HepG2 (cell line): Measurements from ENCODE around the gene TASOR2. TPM values are rescaled to one million over a fixed set of nuclear protein-coding genes. Genes with fewer than 3 reads are reported as not detected.

Experiments used
- ADNP ChIP-seq: sonication (generic); formaldehyde crosslinking; IDR thresholded peaks from 2 replicates; pipeline ENCODE4 v1.4.0; 2020; ENCODE audit warnings: missing genetic modification reagents
- DZIP1 ChIP-seq: sonication (generic); formaldehyde crosslinking; IDR thresholded peaks from 2 replicates; pipeline ENCODE4 v1.5.0; 2020; ENCODE audit warnings: mild to moderate bottlenecking, missing genetic modification reagents
- FLYWCH1 ChIP-seq: sonication (generic); formaldehyde crosslinking; IDR thresholded peaks from 2 replicates; pipeline ENCODE4 v1.8.1; 2023; ENCODE audit warnings: mild to moderate bottlenecking, missing genetic modification reagents
- ISL2 ChIP-seq: sonication (generic); formaldehyde crosslinking; IDR thresholded peaks from 2 replicates; pipeline ENCODE4 v1.5.0; 2020; ENCODE audit warnings: missing genetic modification reagents
- KAT7 ChIP-seq: IDR thresholded peaks from 2 replicates; pipeline ENCODE4 v1.6.1; 2018; ENCODE audit warnings: borderline replicate concordance, missing compliant biosample characterization
- PATZ1 ChIP-seq: sonication (generic); formaldehyde crosslinking; IDR thresholded peaks from 2 replicates; pipeline ENCODE4 v1.4.0; 2020; ENCODE audit warnings: missing genetic modification reagents
- PRPF4 ChIP-seq: fragments of 200-400 bp; formaldehyde crosslinking; IDR thresholded peaks from 2 replicates; pipeline ENCODE4 v1.6.1; 2016; ENCODE audit warnings: low read length, low read depth; ENCODE audit not compliant: poor library complexity, severe bottlenecking
- RFX5 ChIP-seq: IDR thresholded peaks from 2 replicates; pipeline ENCODE4 v1.6.1; 2011; ENCODE audit warnings: low read depth, low read length, improper control_type of control experiment
- SCMH1 ChIP-seq: sonication (generic); formaldehyde crosslinking; IDR thresholded peaks from 2 replicates; pipeline ENCODE4 v1.9.0; 2021; ENCODE audit warnings: missing genetic modification reagents, mild to moderate bottlenecking, borderline replicate concordance
- SRSF4 ChIP-seq: fragments of 200-400 bp; formaldehyde crosslinking; IDR thresholded peaks from one replicate; pipeline ENCODE4 v1.6.1; 2018; ENCODE audit warnings: mild to moderate bottlenecking, low read depth, low read length, moderate library complexity; ENCODE audit not compliant: poor library complexity, severe bottlenecking
- TAF15 ChIP-seq: fragments of 200-400 bp; formaldehyde crosslinking; IDR thresholded peaks from one replicate; pipeline ENCODE4 v1.6.1; 2018; ENCODE audit warnings: mild to moderate bottlenecking, low read depth, low read length; ENCODE audit not compliant: poor library complexity, severe bottlenecking
- TARDBP ChIP-seq: sonication (generic); formaldehyde crosslinking; IDR thresholded peaks from 2 replicates; pipeline ENCODE4 v1.8.0; 2022; ENCODE audit warnings: mild to moderate bottlenecking, missing genetic modification reagents
- TRAFD1 ChIP-seq: sonication (generic); formaldehyde crosslinking; IDR thresholded peaks from 2 replicates; pipeline ENCODE4 v1.5.1; 2020; ENCODE audit warnings: missing genetic modification reagents, mild to moderate bottlenecking, borderline replicate concordance
- YEATS2 ChIP-seq: sonication (generic); formaldehyde crosslinking; IDR thresholded peaks from 2 replicates; pipeline ENCODE4 v1.4.0; 2020; ENCODE audit warnings: missing genetic modification reagents, borderline replicate concordance
- ZBTB38 ChIP-seq: sonication (generic); formaldehyde crosslinking; IDR thresholded peaks from 2 replicates; pipeline ENCODE4 v1.5.1; 2020; ENCODE audit warnings: mild to moderate bottlenecking, missing genetic modification reagents
- ZNF207 ChIP-seq: fragments of 450-650 bp; IDR thresholded peaks from 2 replicates; pipeline ENCODE4 v1.6.1; 2016; ENCODE audit warnings: antibody characterized with exemption, borderline replicate concordance
- ZNF224 ChIP-seq: sonication (generic); formaldehyde crosslinking; IDR thresholded peaks from 2 replicates; pipeline ENCODE4 v1.5.0; 2020; ENCODE audit warnings: mild to moderate bottlenecking, missing genetic modification reagents
- ZNF230 ChIP-seq: sonication (generic); formaldehyde crosslinking; IDR thresholded peaks from 2 replicates; pipeline ENCODE4 v1.4.0; 2020; ENCODE audit warnings: mild to moderate bottlenecking, missing genetic modification reagents
- ZNF503 ChIP-seq: sonication (generic); formaldehyde crosslinking; IDR thresholded peaks from 2 replicates; pipeline ENCODE4 v1.4.0; 2020; ENCODE audit warnings: missing genetic modification reagents
- ZNF546 ChIP-seq: sonication (generic); formaldehyde crosslinking; conservative IDR thresholded peaks from 2 replicates; pipeline ENCODE4 v1.8.1; 2023; ENCODE audit warnings: mild to moderate bottlenecking, missing genetic modification reagents
- ZNF598 ChIP-seq: sonication (generic); formaldehyde crosslinking; IDR thresholded peaks from 2 replicates; pipeline ENCODE4 v1.5.1; 2020; ENCODE audit warnings: mild to moderate bottlenecking, missing genetic modification reagents, borderline replicate concordance
- polyA plus RNA-seq, 8 experiments: library from polyadenylated mRNA; depleted of rRNA in 3 of 8; stranded (reverse) in 7 of 8; unstranded in 1 of 8; fragments of >200 nt; fragmentation: Illumina TruSeq in 4 of 8; extraction: Trizol in 4 of 8; gene quantifications; 2 replicates each; pipeline versions ENCODE4 v1.2.1 to v1.2.3, GENCODE V29; 2011 to 2016; ENCODE audit warnings: low read depth in 4 of 8, missing spikeins in 1 of 8, mixed read lengths in 1 of 8; ENCODE audit not compliant: insufficient read depth in 1 of 8
- total RNA-seq, 5 experiments: library from RNA; depleted of rRNA; stranded (reverse); fragments of >200 nt; fragmentation: Illumina TruSeq; extraction: Trizol; gene quantifications; 2 replicates each; pipeline ENCODE4 v1.2.3, GENCODE V29; 2016; ENCODE audit warnings: low read depth in 1 of 5

Gene TASOR2
- total and polyA plus RNA-seq, 2 of the 13 experiments (the other 11 are each of a cell fraction or from before 2014, with no cell fraction given) = 24.2 to 55.3 TPM

- TF ChIP-seq TRAFD1 = no peak
- TF ChIP-seq SRSF4 = no peak
- peak; percentile 91; the same call in 1 of the 2 replicates for TF ChIP-seq ZNF598 (CRISPR knock-in tag)
- TF ChIP-seq ISL2 = peak; percentile 66; the same call in 1 of the 2 replicates
- peak; percentile 95 for TF ChIP-seq YEATS2 (CRISPR knock-in tag)
- no peak for TF ChIP-seq ZNF207
- peak; percentile 79; the same call in 1 of the 2 replicates for TF ChIP-seq TARDBP (CRISPR knock-in tag)
- peak; percentile 70; the same call in 1 of the 2 replicates for TF ChIP-seq ZNF230 (CRISPR knock-in tag)
- TF ChIP-seq ZNF546 (CRISPR knock-in tag) = peak; percentile 97
- no peak for TF ChIP-seq TAF15
- no peak for TF ChIP-seq PRPF4
- TF ChIP-seq ADNP (CRISPR knock-in tag) = no peak
- TF ChIP-seq SCMH1 (CRISPR knock-in tag) = no peak
- no peak for TF ChIP-seq ZNF503
- peak; percentile 80 for TF ChIP-seq ZBTB38 (CRISPR knock-in tag)
- 0 out of 2 replicates have a peak, but pooled peaks have one; percentile 14 for TF ChIP-seq RFX5
- peak; percentile 69 for TF ChIP-seq PATZ1 (CRISPR knock-in tag)
- peak; percentile 86; the same call in 1 of the 2 replicates for TF ChIP-seq DZIP1 (CRISPR knock-in tag)
- TF ChIP-seq FLYWCH1 = no peak
- TF ChIP-seq ZNF224 (CRISPR knock-in tag) = peak; percentile 63; the same call in 1 of the 2 replicates
- no peak for TF ChIP-seq KAT7 (CRISPR knock-in tag)
Observed at GRCh38 chr10:5684318-5684970, at the start of gene TASOR2 (continued).
